ENCODE data around the gene TRO.

Gene TRO

GRCh38 chrX:54934890-54935289, 14.3 kb downstream of the TRO start:
- no peak for TF ChIP-seq FOXP2 (optimal IDR thresholded peaks at IDR 0.05; ENCODE audit: borderline replicate concordance, extremely low read depth, extremely low read length, insufficient read depth)
- TF ChIP-seq TAF1 (IDR thresholded peaks at IDR 0.05; ENCODE audit: borderline replicate concordance, insufficient read depth, low read length) = no peak
- TF ChIP-seq POLR2AphosphoS5 (IDR thresholded peaks at IDR 0.05; ENCODE audit: low read depth, low read length) = no peak
- TF ChIP-seq REST (IDR thresholded peaks at IDR 0.05; ENCODE audit: insufficient read depth in 1 of 2, low read depth in 2 of 2, low read length in 2 of 2) = no peak
- no peak for TF ChIP-seq SIN3A (IDR thresholded peaks at IDR 0.05; ENCODE audit: borderline replicate concordance, insufficient read depth, low read length)

GRCh38 chrX:54935306-54935705, 14.7 kb downstream of the TRO start:
- no peak for TF ChIP-seq SIN3A (IDR thresholded peaks at IDR 0.05; ENCODE audit: borderline replicate concordance, insufficient read depth, low read length)
- TF ChIP-seq REST (IDR thresholded peaks at IDR 0.05; ENCODE audit: insufficient read depth in 1 of 2, low read depth in 2 of 2, low read length in 2 of 2) = no peak
- TF ChIP-seq POLR2AphosphoS5 (IDR thresholded peaks at IDR 0.05; ENCODE audit: low read depth, low read length) = no peak
- no peak for TF ChIP-seq TAF1 (IDR thresholded peaks at IDR 0.05; ENCODE audit: borderline replicate concordance, insufficient read depth, low read length)
- TF ChIP-seq FOXP2 (optimal IDR thresholded peaks at IDR 0.05; ENCODE audit: borderline replicate concordance, extremely low read depth, extremely low read length, insufficient read depth) = no peak

GRCh38 chrX:54937416-54937815, 16.8 kb downstream of the TRO start:
- no peak for TF ChIP-seq FOXP2 (optimal IDR thresholded peaks at IDR 0.05; ENCODE audit: borderline replicate concordance, extremely low read depth, extremely low read length, insufficient read depth)
- TF ChIP-seq SIN3A (IDR thresholded peaks at IDR 0.05; ENCODE audit: borderline replicate concordance, insufficient read depth, low read length) = no peak
- TF ChIP-seq POLR2AphosphoS5 (IDR thresholded peaks at IDR 0.05; ENCODE audit: low read depth, low read length) = no peak

- no peak for TF ChIP-seq TAF1 (IDR thresholded peaks at IDR 0.05; ENCODE audit: borderline replicate concordance, insufficient read depth, low read length)
- TF ChIP-seq REST (IDR thresholded peaks at IDR 0.05; ENCODE audit: insufficient read depth in 1 of 2, low read depth in 2 of 2, low read length in 2 of 2) = no peak
- no peak for TF ChIP-seq FOXP2 (optimal IDR thresholded peaks at IDR 0.05; ENCODE audit: borderline replicate concordance, extremely low read depth, extremely low read length, insufficient read depth)
- TF ChIP-seq SIN3A (IDR thresholded peaks at IDR 0.05; ENCODE audit: borderline replicate concordance, insufficient read depth, low read length) = no peak
- TF ChIP-seq POLR2AphosphoS5 (IDR thresholded peaks at IDR 0.05; ENCODE audit: low read depth, low read length) = no peak
Observed at GRCh38 chrX:54944816-54945215, 24.2 kb downstream of the TRO start.

GRCh38 chrX:54945224-54945623, 24.6 kb downstream of the TRO start:
- TF ChIP-seq FOXP2 (optimal IDR thresholded peaks at IDR 0.05; ENCODE audit: borderline replicate concordance, extremely low read depth, extremely low read length, insufficient read depth) (no peak), TAF1 (IDR thresholded peaks at IDR 0.05; ENCODE audit: borderline replicate concordance, insufficient read depth, low read length) (no peak), SIN3A (IDR thresholded peaks at IDR 0.05; ENCODE audit: borderline replicate concordance, insufficient read depth, low read length) (no peak), POLR2AphosphoS5 (IDR thresholded peaks at IDR 0.05; ENCODE audit: low read depth, low read length) (no peak), REST (IDR thresholded peaks at IDR 0.05; ENCODE audit: insufficient read depth in 1 of 2, low read depth in 2 of 2, low read length in 2 of 2) (no peak)

Data from PFSK-1 (cell line).